Measurements from ENCODE around the gene TENM3.

Gene TENM3

DNA sequence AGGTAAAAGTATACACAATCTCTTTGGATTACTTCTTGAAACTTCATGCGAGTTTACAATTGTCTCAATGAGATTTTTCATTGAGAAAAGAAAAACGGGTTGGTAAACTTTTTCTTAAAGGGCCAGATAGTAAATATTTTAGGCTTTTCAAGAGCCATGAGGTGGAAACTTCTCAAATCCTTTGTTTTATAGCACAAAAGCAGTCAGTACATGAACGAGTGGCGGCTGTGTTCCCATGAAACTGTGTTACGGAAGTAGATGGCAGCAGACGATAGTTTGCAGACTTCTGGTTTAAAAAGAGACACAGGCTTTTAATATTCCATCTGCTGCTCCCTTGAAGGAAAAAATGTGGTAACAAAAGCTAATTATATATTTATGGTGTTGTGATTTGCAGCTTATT lies 332.0 kb downstream of the TENM3 start (continued):
- TF ChIP-seq ZNF561 (tag by site-specific recombination; IDR thresholded peaks at IDR 0.05; ENCODE audit: borderline replicate concordance) (no peak), ZNF114 (tag by site-specific recombination; IDR thresholded peaks at IDR 0.05) (no peak), ZNF660 (tag by site-specific recombination; IDR thresholded peaks at IDR 0.05) (no peak), ZSCAN16 (tag by site-specific recombination; IDR thresholded peaks at IDR 0.05) (no peak), ZNF19 (tag by site-specific recombination; IDR thresholded peaks at IDR 0.05; ENCODE audit: low read depth) (no peak), ZNF585B (tag by site-specific recombination; IDR thresholded peaks at IDR 0.05) (no peak), ZNF513 (tag by site-specific recombination; IDR thresholded peaks at IDR 0.05) (no peak), ZNF518A (tag by site-specific recombination; conservative IDR thresholded peaks at IDR 0.05; ENCODE audit: low read depth) (no peak), ZNF707 (tag by site-specific recombination; IDR thresholded peaks at IDR 0.05) (no peak)
- TF ChIP-seq, protein P1, sequence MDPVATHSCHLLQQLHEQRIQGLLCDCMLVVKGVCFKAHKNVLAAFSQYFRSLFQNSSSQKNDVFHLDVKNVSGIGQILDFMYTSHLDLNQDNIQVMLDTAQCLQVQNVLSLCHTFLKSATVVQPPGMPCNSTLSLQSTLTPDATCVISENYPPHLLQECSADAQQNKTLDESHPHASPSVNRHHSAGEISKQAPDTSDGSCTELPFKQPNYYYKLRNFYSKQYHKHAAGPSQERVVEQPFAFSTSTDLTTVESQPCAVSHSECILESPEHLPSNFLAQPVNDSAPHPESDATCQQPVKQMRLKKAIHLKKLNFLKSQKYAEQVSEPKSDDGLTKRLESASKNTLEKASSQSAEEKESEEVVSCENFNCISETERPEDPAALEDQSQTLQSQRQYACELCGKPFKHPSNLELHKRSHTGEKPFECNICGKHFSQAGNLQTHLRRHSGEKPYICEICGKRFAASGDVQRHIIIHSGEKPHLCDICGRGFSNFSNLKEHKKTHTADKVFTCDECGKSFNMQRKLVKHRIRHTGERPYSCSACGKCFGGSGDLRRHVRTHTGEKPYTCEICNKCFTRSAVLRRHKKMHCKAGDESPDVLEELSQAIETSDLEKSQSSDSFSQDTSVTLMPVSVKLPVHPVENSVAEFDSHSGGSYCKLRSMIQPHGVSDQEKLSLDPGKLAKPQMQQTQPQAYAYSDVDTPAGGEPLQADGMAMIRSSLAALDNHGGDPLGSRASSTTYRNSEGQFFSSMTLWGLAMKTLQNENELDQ (tag by site-specific recombination; IDR thresholded peaks at IDR 0.05; ENCODE audit: low read depth), result no peak

DNA sequence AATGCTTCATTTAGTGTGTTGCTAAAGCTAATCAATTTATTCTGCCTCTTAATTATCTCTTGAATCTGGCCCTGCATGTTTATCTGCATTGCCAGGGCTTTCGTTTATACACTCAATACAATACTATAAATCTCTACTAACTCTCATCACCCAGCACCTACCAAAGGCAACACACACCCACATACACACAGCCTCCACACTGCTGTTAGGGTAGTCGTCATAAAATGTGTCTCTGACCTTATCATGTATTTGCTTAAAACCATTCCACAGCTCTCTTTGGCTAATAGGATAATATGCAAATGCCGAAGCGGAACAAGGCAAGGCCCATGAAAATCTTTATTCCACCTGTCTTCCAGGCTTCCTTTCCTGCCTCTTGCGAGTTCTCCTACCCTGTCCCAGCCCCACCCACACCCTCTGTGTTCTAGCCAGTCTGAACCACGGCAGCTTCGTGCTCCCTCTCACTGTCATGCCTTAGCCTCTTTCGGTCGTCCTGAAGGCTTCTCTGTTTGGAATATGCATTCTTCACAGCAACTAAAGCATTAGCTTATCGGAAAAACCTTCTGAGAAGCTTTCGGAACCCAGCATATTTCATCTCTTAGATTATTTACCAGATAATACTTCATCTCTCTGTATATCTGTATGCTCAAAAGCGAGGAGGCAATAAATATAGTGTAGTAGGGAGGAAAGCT lies 333.5 kb downstream of the TENM3 start:
- POLR2A ChIA-PET, result no interaction called here
- no peaks in the 10 kb centered on the region for H3K36me3 ChIP-seq (ENCODE audit: control insufficient read depth in 2 of 2, insufficient read depth in 1 of 2, low read length in 2 of 2)
- peak; percentile 70 for TF ChIP-seq EGR2 (tag by site-specific recombination; IDR thresholded peaks at IDR 0.05; ENCODE audit: low read depth)
- TF ChIP-seq ZNF521 (tag by site-specific recombination; IDR thresholded peaks at IDR 0.05), result no peak
- TF ChIP-seq ZFHX2 (tag by site-specific recombination; conservative IDR thresholded peaks at IDR 0.05), result peak; percentile 86
- TF ChIP-seq, protein P2, sequence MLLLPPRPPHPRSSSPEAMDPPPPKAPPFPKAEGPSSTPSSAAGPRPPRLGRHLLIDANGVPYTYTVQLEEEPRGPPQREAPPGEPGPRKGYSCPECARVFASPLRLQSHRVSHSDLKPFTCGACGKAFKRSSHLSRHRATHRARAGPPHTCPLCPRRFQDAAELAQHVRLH (tag by site-specific recombination; IDR thresholded peaks at IDR 0.05), result peak; percentile 55; the same call in 1 of the 2 replicates
- peak; percentile 54; the same call in 1 of the 2 replicates for TF ChIP-seq ZNF600 (tag by site-specific recombination; IDR thresholded peaks at IDR 0.05)
- TF ChIP-seq ZNF645 (tag by site-specific recombination; IDR thresholded peaks at IDR 0.05), result no peak
- TF ChIP-seq ZBTB17 (tag by site-specific recombination; IDR thresholded peaks at IDR 0.05), result peak; percentile 49; the same call in 1 of the 2 replicates
- no peaks in the 10 kb centered on the region for H3K9me3 ChIP-seq (ENCODE audit: control insufficient read depth, insufficient read depth, low read depth, low read length)
- no peak overlapping the region for H3K4me3 ChIP-seq (ENCODE audit: low read depth, low read length)
- CTCF ChIA-PET, result no interaction called here
- no peak overlapping the region for H3K27ac ChIP-seq (ENCODE audit: extremely low read depth, low read depth, low read length)
- no peaks in the 10 kb centered on the region for H3K4me1 ChIP-seq (ENCODE audit: control insufficient read depth, insufficient read depth, low read length)
